ENCODE results near the gene CHCHD6. TPM values are rescaled to one million over a fixed set of nuclear protein-coding genes. Genes with fewer than 3 reads are reported as not detected.

The CHCHD6 gene
- total RNA-seq, 6 experiments from 2014 or later, result 1.7 to 5.3 (median 4.2) TPM

DNA sequence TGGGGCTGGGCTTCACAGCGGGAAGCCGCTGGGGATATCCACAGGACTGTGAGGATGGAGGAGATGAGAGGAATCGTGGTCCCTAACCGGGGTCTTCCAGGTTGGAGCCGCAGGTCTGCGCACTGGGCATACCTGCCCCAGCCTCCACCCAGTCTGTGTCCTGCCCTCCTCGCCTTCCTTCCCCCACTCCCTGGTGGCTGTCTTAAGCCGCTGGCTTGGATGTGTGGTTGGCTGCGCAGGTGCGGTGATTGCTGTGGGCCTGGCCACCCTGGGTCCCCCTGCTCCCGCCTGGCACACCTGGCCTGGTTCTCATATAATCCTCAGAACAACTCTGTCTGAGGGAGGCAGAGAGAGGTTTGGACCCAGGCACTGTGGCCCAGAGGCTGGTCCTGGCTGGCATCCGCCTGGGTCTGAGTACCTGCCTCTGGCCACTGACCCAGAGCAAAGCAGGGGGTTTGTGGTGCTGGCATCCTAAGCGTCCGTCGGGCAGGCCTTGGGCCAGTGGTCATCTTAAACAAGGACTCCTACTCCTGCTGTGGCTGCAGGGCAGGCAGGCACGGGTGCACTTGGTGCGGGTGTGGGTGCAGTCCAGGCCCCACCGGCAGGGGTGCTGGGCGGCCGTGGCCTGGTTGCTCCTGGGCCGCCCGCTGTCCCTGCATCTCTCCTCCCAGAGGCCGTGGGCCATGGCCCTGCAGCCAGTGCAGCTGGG is 297.6 kb downstream of the CHCHD6 start:
- ATAC-seq (no peak), DNase-seq (no peak)
- no peak for TF ChIP-seq POLR2A (IDR thresholded peaks at IDR 0.05)
- TF ChIP-seq, protein P1, sequence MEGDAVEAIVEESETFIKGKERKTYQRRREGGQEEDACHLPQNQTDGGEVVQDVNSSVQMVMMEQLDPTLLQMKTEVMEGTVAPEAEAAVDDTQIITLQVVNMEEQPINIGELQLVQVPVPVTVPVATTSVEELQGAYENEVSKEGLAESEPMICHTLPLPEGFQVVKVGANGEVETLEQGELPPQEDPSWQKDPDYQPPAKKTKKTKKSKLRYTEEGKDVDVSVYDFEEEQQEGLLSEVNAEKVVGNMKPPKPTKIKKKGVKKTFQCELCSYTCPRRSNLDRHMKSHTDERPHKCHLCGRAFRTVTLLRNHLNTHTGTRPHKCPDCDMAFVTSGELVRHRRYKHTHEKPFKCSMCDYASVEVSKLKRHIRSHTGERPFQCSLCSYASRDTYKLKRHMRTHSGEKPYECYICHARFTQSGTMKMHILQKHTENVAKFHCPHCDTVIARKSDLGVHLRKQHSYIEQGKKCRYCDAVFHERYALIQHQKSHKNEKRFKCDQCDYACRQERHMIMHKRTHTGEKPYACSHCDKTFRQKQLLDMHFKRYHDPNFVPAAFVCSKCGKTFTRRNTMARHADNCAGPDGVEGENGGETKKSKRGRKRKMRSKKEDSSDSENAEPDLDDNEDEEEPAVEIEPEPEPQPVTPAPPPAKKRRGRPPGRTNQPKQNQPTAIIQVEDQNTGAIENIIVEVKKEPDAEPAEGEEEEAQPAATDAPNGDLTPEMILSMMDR (IDR thresholded peaks at IDR 0.05), result no peak
- H3K36me3 ChIP-seq, result no peaks in the 10 kb centered on the region
- H3K4me1 ChIP-seq, result no peaks in the 10 kb centered on the region
- intact Hi-C loops (cut with DNase I), result no loop called here
- no peaks in the 10 kb centered on the region for H3K9me3 ChIP-seq
- 100% methylated on average over 3 of the region's 23 CpGs for WGBS (ENCODE audit: insufficient coverage, low coverage, low lambda C conversion rate, missing lambda C conversion rate)
- H3K27ac ChIP-seq, result no peak overlapping the region
- no peaks in the 10 kb centered on the region for H3K27me3 ChIP-seq
- H3K4me3 ChIP-seq, result no peak overlapping the region

DNA sequence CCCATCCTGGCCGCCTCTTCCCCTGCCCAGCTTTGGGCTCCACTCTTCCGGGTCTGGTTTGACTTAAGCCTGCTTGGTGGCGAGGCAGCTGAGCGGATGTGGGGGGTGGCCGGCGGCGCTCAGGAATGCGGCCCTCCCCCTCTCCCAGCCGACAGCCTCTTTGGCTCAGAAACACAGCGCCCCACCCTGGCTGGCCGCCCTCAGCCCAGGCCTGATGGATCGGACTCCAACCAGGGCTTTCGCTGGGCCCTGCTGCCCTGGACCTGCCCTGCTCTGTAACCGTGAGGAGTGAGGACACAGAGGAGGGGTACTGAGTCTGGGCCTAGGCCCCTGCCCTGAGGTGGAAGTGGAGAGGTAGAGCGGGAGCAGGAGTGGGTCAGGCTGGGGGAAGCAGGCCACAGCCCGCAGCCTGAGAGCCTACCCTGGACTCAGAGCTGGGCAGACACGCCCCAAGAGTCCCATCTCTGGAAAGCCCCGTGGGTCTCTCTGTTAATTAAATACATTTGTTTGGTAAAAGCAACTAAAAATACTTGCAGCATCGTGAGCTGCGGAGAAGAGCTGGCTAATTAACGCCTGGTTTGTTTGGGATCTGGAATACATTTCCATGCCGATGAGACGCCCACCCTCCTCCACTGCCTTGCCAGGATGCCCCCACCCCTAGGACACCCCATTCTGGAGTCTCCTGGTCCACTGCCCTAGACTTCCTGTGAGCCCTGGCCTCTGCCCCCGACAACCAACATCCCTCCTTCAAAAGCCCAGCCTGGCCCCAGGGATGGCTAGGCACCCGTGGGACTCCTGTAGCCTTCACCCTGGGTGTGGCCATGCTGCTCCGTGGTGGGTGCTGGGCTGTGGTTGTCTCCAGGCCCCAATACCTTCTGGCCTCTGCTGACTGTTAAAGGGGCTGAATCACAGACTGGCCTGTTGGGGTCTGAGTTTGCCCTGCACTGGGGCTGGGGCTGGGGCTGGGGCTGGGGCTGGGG is 298.4 kb downstream of the CHCHD6 start:
- H3K27me3 ChIP-seq, result no peaks in the 10 kb centered on the region
- H3K4me1 ChIP-seq, result no peaks in the 10 kb centered on the region
- TF ChIP-seq, protein P1 (IDR thresholded peaks at IDR 0.05), result peak in 3 of 4 donors; percentile 14 to 30 (median 30)
- TF ChIP-seq POLR2A (IDR thresholded peaks at IDR 0.05), result peak; percentile 23
- no peaks in the 10 kb centered on the region for H3K9me3 ChIP-seq
- intact Hi-C loops (cut with DNase I), result no loop called here
- 91% methylated on average over 4 of the region's 26 CpGs for WGBS (ENCODE audit: insufficient coverage, low coverage, low lambda C conversion rate, missing lambda C conversion rate)
- peak; percentile 60 to 78 (median 74) for ATAC-seq
- H3K4me3 ChIP-seq, result no peak overlapping the region
- H3K36me3 ChIP-seq, result no peaks in the 10 kb centered on the region
- DNase-seq, result peak in 2 of 3 donors; percentile 55 to 59
- peak overlapping the region in 2 of 3 donors; percentile 15 to 29 for H3K27ac ChIP-seq

- intact Hi-C loops (cut with DNase I), result no loop called here
- no CpG with 5 or more reads among the region's 12 CpGs for WGBS (ENCODE audit: insufficient coverage, low coverage, low lambda C conversion rate, missing lambda C conversion rate)
Measured at GRCh38 chr3:127003175-127003555, 299.1 kb downstream of the CHCHD6 start.

GRCh38 chr3:127003601-127004280 is 299.7 kb downstream of the CHCHD6 start:
- no peaks in the 10 kb centered on the region for H3K9me3 ChIP-seq
- H3K36me3 ChIP-seq, result no peaks in the 10 kb centered on the region
- no CpG with 5 or more reads among the region's 7 CpGs for WGBS (ENCODE audit: insufficient coverage, low coverage, low lambda C conversion rate, missing lambda C conversion rate)
- intact Hi-C loops (cut with DNase I), result no loop called here
- H3K4me1 ChIP-seq, result no peaks in the 10 kb centered on the region
- no peak overlapping the region for H3K27ac ChIP-seq
- TF ChIP-seq, protein P1 (IDR thresholded peaks at IDR 0.05), result no peak
- no peak for TF ChIP-seq POLR2A (IDR thresholded peaks at IDR 0.05)
- H3K27me3 ChIP-seq, result no peaks in the 10 kb centered on the region
- DNase-seq (no peak), ATAC-seq (no peak)
- no peak overlapping the region for H3K4me3 ChIP-seq

More at GRCh38 chr3:127003175-127003555, 299.1 kb downstream of the CHCHD6 start:
- DNase-seq (no peak), ATAC-seq (no peak)
- Histone ChIP-seq H3K36me3 (no peaks in the 10 kb centered on the region), H3K4me3 (no peak overlapping the region), H3K27me3 (no peaks in the 10 kb centered on the region), H3K27ac (no peak overlapping the region), H3K9me3 (no peaks in the 10 kb centered on the region), H3K4me1 (no peaks in the 10 kb centered on the region)
- TF ChIP-seq, protein P1 (IDR thresholded peaks at IDR 0.05), result no peak
- no peak for TF ChIP-seq POLR2A (IDR thresholded peaks at IDR 0.05)

Data from right lobe of liver (tissue), 6 donors.